HUES64 (cell line): ENCODE results near the gene LYRM2.

Source experiments
- H3K27ac ChIP-seq: 2 replicates; pipeline ENCODE4 v1.7.0; 2013; ENCODE audit warnings: low read depth, low read length, inconsistent platforms
- H3K27me3 ChIP-seq: 2 replicates; pipeline ENCODE4 v1.6.1; 2013; ENCODE audit warnings: mild to moderate bottlenecking, low read length; ENCODE audit not compliant: insufficient read depth
- H3K36me3 ChIP-seq: 2 replicates; pipeline ENCODE4 v1.6.1; 2013; ENCODE audit warnings: mild to moderate bottlenecking, low read length; ENCODE audit not compliant: insufficient read depth
- H3K4me1 ChIP-seq: 2 replicates; pipeline ENCODE4 v1.6.1; 2013; ENCODE audit warnings: mild to moderate bottlenecking, low read length, moderate library complexity; ENCODE audit not compliant: insufficient read depth
- H3K4me3 ChIP-seq: 2 replicates; pipeline ENCODE4 v1.5.1; 2013; ENCODE audit warnings: mild to moderate bottlenecking, low read length, moderate library complexity
- H3K9ac ChIP-seq: 2 replicates; pipeline ENCODE4 v1.6.1; 2013; ENCODE audit warnings: mild to moderate bottlenecking, low read depth, low read length
- H3K9me3 ChIP-seq: 2 replicates; pipeline ENCODE4 v1.6.1; 2013; ENCODE audit warnings: low read depth, low read length; ENCODE audit not compliant: insufficient read depth
- WGBS: fragments of 150-250, 120-280 bp; methylation state at CpG from one replicate; pipeline ENCODE4 v1.1.7; 2013; ENCODE audit warnings: missing lambda C conversion rate; 5-methylcytosine and 5-hydroxymethylcytosine counted together

Gene LYRM2

GRCh38 chr6:89522778-89523177 is 115.8 kb downstream of the LYRM2 start:
- Histone ChIP-seq H3K36me3 (no peaks in the 10 kb centered on the region), H3K4me1 (no peaks in the 10 kb centered on the region), H3K27ac (no peak overlapping the region), H3K9me3 (no peaks in the 10 kb centered on the region), H3K4me3 (no peak overlapping the region), H3K9ac (no peak overlapping the region), H3K27me3 (no peaks in the 10 kb centered on the region)
- 44% methylated on average over 2 of the region's 2 CpGs for WGBS

GRCh38 chr6:89520736-89521135 is 117.8 kb downstream of the LYRM2 start:
- H3K27ac ChIP-seq: no peak overlapping the region
- no peaks in the 10 kb centered on the region for H3K27me3 ChIP-seq
- H3K36me3 ChIP-seq: no peaks in the 10 kb centered on the region
- H3K9ac ChIP-seq: no peak overlapping the region
- H3K9me3 ChIP-seq: no peaks in the 10 kb centered on the region
- H3K4me3 ChIP-seq: no peak overlapping the region
- H3K4me1 ChIP-seq: no peaks in the 10 kb centered on the region

- Histone ChIP-seq H3K9ac (no peak overlapping the region), H3K9me3 (no peaks in the 10 kb centered on the region), H3K27ac (no peak overlapping the region), H3K4me1 (no peaks in the 10 kb centered on the region), H3K27me3 (no peaks in the 10 kb centered on the region), H3K4me3 (no peak overlapping the region), H3K36me3 (no peaks in the 10 kb centered on the region)
- WGBS: 94% methylated on average over 2 of the region's 4 CpGs
Observed at GRCh38 chr6:89518352-89519055, 120.0 kb downstream of the LYRM2 start.
